H7 (cell line): Measurements from ENCODE around the gene SP3. TPM values are rescaled to one million over a fixed set of nuclear protein-coding genes. Genes with fewer than 3 reads are reported as not detected.

Experiments
- DNase-seq: peaks from one replicate; pipeline ENCODE4 v3.0.0; 2012
- H3K27me3 ChIP-seq: 2 replicates; pipeline ENCODE4 v1.6.0; 2011; ENCODE audit warnings: mild to moderate bottlenecking, low read length; ENCODE audit not compliant: control insufficient read depth, insufficient read depth
- H3K36me3 ChIP-seq: replicated peaks from 2 replicates; pipeline ENCODE4 v1.5.1; 2011; ENCODE audit warnings: low read length; ENCODE audit not compliant: control insufficient read depth, insufficient read depth
- H3K4me3 ChIP-seq: 2 replicates; pipeline ENCODE4 v1.5.1; 2011; ENCODE audit warnings: low read depth, mild to moderate bottlenecking, control low read depth, low read length, moderate library complexity; ENCODE audit not compliant: insufficient read depth
- total RNA-seq: library from RNA; depleted of rRNA; stranded (reverse); fragments of >200 nt; shearing (Covaris generic); gene quantifications from 2 replicates; pipeline ENCODE4 v1.2.3, GENCODE V29; 2014

SP3 gene
- total RNA-seq, 1 experiment from 2014 or later: 107 TPM

DNA sequence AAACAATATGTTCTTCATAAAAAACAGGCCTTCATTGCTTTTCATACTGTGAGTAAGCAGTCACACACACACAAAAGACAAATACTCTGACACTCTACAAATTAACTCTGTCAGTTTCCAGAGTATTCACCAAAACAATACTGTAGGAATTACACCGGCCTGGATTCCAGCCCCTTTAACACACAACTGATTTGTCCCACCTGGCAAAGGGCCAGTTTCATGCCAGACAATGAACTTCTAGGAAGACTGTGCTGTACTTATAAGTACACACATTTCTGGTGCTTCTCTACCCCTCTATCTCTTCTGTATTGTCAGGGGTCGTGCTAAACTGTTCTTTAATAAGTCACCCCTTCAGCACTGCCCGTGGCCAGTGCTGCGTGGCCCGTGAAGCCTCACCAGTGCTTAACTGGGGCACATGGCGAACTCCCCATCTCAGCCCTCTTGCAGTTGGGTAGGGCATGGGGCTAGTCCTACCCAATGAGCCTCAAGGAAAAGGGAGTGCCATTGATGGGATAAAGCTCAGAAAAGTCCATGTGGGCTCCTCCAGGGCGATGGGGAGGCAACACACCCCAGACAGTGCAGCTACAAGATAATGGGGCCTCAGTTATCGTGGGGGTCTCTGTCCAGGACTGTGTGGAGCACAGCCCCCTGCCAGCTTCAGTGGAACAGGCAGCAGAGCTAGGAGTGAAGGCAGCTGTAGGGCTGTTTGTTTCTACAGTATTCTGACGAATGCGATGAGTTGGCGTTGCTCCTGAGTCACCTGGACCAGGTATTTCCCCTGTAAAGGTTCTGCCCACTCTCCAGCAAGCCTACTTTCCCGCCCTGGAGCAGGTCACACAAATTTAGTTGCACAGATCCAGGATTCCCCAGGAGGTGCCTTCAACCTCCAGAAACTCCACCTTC is 99.0 kb downstream of the SP3 start:
- no peak for DNase-seq
- no peaks in the 10 kb centered on the region for H3K27me3 ChIP-seq
- no peak overlapping the region for H3K4me3 ChIP-seq

DNA sequence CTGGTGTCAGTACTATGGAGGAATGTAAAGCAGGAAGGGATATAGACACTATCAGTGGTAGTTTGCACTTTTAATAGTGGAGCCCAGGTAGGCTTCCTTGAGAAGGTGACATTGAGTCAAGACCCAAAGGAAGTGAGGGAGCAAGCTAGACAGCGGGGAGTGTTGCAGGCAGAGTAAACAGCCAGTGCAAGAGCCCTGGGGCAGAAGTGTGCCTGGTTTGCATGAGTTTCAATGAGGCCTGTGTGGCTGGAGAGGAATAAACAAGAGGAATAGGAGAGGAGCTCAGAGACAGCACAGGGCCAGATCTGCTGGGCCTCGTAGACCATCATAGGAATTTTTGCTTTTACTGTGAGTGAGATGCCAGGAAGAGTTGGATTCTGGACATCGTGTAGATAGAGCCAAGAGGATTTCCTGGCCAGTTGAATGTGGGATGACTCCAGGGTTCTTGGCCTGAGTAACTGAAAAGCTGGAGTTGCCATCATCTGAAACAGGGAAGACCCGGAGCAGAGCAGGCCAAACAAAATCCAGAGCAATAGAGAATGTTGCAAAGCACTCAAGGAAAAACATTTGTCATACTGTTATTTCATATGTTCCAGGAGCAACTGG is 102.5 kb downstream of the SP3 start:
- no peak for DNase-seq
- no peaks in the 10 kb centered on the region for H3K36me3 ChIP-seq
- no peaks in the 10 kb centered on the region for H3K27me3 ChIP-seq
- no peak overlapping the region for H3K4me3 ChIP-seq

More for the DNA sequence above, 99.0 kb downstream of the SP3 start:
- H3K36me3 ChIP-seq: no peaks in the 10 kb centered on the region

DNA sequence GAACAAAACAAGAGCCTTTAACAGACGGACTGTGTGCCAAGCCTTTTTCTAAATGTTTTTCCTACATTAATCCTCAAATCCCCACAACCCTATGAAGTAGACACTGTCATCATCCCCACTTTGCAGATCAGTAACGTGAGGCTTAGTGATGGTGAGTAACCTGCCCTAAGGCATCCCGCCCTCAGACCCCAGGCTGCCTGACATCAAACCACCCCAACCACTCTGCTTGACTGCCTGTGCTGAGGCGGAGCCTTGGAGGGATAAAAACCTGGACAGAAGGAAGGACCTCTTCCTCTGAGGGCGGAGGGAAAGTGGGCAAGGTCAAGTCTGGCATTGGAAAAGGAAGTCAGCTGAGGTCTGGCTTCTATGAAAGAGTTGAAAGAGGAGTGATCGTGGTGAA is 104.6 kb downstream of the SP3 start:
- Histone ChIP-seq H3K27me3 (no peaks in the 10 kb centered on the region), H3K36me3 (no peaks in the 10 kb centered on the region), H3K4me3 (no peak overlapping the region)
- no peak for DNase-seq

DNA sequence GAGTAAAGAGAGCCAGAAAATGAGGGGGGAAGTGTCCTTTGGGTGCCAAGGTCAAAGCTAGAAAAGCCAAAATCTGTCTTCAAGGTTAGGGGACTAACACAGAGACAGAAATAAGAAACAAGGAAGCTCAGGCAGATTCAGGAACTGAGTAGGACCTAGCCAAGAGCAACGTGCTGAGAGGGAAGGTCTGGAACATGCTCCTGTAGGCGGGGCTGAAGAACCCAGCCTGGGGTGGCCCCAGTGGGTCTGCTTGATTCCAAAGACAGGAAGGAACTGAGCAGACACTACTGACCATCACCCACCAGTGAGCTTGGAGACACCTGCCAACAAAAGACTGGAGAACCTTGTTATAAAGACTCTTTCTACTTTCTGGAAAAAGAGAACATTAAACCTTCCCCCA is 105.1 kb downstream of the SP3 start:
- DNase-seq: no peak
- Histone ChIP-seq H3K4me3 (no peak overlapping the region), H3K27me3 (no peaks in the 10 kb centered on the region), H3K36me3 (no peaks in the 10 kb centered on the region)

DNA sequence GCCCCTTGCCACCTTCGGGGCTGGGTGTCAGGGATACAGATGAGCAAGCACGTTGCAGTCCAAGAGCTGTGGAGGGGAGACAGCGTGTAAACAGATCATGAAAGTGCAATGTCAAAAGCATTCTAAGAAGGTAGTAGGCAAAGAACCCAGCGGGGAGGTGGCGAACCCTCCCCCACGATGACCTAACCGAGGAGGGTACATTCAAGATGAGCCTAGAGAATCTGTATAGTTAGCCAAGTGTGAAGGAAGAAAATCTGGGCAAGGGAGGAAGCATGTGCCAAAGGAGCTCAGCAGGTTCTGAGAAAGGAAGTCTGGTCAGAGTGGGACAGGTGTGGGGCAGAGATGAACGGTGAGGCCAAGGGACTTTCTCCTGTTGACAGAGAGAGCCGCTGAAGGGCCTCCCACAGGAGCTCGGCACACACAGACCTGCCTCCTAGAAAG is 106.9 kb downstream of the SP3 start:
- DNase-seq: no peak
- H3K27me3 ChIP-seq: no peaks in the 10 kb centered on the region
- H3K4me3 ChIP-seq: no peak overlapping the region
- H3K36me3 ChIP-seq: no peaks in the 10 kb centered on the region
